Tibial artery (tissue), 4 donors: ENCODE results near the gene PDZRN4.

Source experiments
- DNase-seq, 2 donors: peaks; one replicate each; pipeline ENCODE4 v3.0.0-alpha.2; 2019
- H3K27ac ChIP-seq, 2 donors: fragments of 200-600 bp; sonication (generic) in 1 of 2; 1 replicate in 1 of 2; 2 replicates in 1 of 2; pipeline ENCODE4 v1.5.1; 2018 to 2019; ENCODE audit warnings: mild to moderate bottlenecking in 1 of 2
- H3K27me3 ChIP-seq, 2 donors: fragments of 200-600 bp; sonication (generic) in 1 of 2; one replicate each; pipeline versions ENCODE4 v1.5.1 to v1.6.0; 2016 to 2019
- H3K36me3 ChIP-seq, 3 donors: fragments of 200-600 bp; sonication (generic) in 2 of 3; one replicate each; pipeline ENCODE4 v1.5.1; 2016 to 2019; ENCODE audit warnings: mild to moderate bottlenecking in 2 of 3
- H3K4me1 ChIP-seq, 4 donors: fragments of 200-600 bp; sonication (generic) in 2 of 4; 1 replicate in 3 of 4; 2 replicates in 1 of 4; pipeline ENCODE4 v1.5.1; 2016 to 2019
- H3K4me3 ChIP-seq, 2 donors: fragments of 200-600 bp; sonication (generic) in 1 of 2; 1 replicate in 1 of 2; 2 replicates in 1 of 2; pipeline ENCODE4 v1.5.1; 2018 to 2019; ENCODE audit warnings: mild to moderate bottlenecking in 2 of 2
- H3K9me3 ChIP-seq, 3 donors: fragments of 200-600 bp; sonication (generic) in 1 of 3; one replicate each; pipeline ENCODE4 v1.5.1; 2016 to 2019
- CTCF ChIP-seq, 2 experiments: fragments of 200-600 bp in 1 of 2; fragments of 450-650 bp in 1 of 2; IDR thresholded peaks; one replicate each; pipeline ENCODE4 v1.5.1; 2017 to 2019; ENCODE audit warnings: antibody characterized with exemption in 2 of 2, mild to moderate bottlenecking in 1 of 2, moderate library complexity in 1 of 2
- intact Hi-C: fragments of 100-400 bp; cut with DNase I; formaldehyde crosslinking; loops from one replicate; pipeline ENCODE4 v1.15.0; 2023; ENCODE audit warnings: low total_unique reads

Gene PDZRN4

DNA sequence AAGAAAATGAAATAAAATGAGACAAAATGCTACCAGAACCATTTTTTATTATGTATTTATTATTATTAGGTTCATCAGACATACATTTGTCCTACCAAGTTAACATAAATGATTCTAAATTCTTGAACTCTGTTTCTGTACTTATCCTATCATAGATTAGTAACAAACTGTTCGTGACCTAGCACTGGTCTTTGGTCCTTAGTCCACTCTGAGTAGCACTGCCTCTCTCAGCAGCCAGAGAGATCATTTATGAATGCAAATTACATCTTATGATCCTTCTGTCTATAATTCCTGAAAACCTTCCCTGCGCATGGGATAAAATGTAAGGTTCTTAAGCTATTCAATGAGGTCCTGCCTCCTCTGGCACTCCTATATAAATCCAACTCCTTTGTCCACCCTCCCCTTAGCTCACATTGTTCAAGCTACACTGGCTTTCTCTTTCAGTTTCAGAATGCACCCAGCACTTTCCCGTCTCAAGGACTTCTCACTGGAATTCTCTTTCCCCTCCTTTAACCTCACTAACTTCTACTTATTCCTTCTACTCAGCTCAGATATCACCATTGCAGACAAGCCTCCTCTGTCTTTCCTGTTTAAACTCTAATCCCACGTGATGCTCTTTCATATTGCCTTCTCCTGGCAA, 17.1 kb downstream of the PDZRN4 start:
- DNase-seq: no peak
- peaks cover 0 to 33% (median 2%) of the 10 kb centered on the region in 4 donors for H3K4me1 ChIP-seq

DNA sequence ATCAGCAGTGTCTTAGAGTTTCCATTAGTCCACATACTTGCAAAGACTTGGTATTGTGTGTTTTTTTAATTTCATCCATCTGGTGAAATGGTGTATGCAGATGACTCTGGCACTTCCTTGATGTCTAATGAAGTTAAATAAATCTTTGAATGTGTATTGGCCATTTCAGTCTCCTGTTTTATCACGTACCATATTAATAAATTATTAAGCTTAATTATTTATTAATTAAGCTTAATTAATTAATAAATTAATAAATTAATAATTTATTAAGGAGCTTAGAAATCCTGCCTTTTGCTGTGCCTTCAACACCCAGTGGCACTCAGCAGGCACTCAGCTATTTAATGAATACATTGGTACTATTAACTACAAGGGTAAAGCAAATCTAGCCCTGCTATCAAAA, 18.2 kb downstream of the PDZRN4 start:
- no peak for TF ChIP-seq CTCF (IDR thresholded peaks at IDR 0.05)
- Histone ChIP-seq H3K27ac (peak overlapping the region; percentile 56 to 67), H3K36me3 (no peaks in the 10 kb centered on the region), H3K9me3 (no peaks in the 10 kb centered on the region), H3K27me3 (no peaks in the 10 kb centered on the region), H3K4me1 (peaks cover 0 to 34% (median 2%) of the 10 kb centered on the region in 4 donors), H3K4me3 (no peak overlapping the region)
- intact Hi-C loops: no loop called here
- DNase-seq: no peak

More for the DNA sequence above, 17.1 kb downstream of the PDZRN4 start:
- peak overlapping the region; percentile 56 to 67 for H3K27ac ChIP-seq
- TF ChIP-seq CTCF (IDR thresholded peaks at IDR 0.05): no peak
- H3K4me3 ChIP-seq: peak overlapping the region; percentile 29 to 45
- no peaks in the 10 kb centered on the region for H3K9me3 ChIP-seq
- H3K36me3 ChIP-seq: no peaks in the 10 kb centered on the region
- intact Hi-C loops: no loop called here
- H3K27me3 ChIP-seq: no peaks in the 10 kb centered on the region

GRCh38 chr12:41211448-41211847, 23.3 kb downstream of the PDZRN4 start:
- TF ChIP-seq CTCF (IDR thresholded peaks at IDR 0.05): no peak
- Histone ChIP-seq H3K27ac (peak overlapping the region in 1 of 2 donors; percentile 73), H3K9me3 (no peaks in the 10 kb centered on the region), H3K4me1 (peaks cover 0 to 56% (median 3%) of the 10 kb centered on the region in 4 donors), H3K4me3 (no peak overlapping the region), H3K27me3 (no peaks in the 10 kb centered on the region), H3K36me3 (no peaks in the 10 kb centered on the region)
- intact Hi-C loops: no loop called here
- DNase-seq: no peak

GRCh38 chr12:41212625-41213024, 24.5 kb downstream of the PDZRN4 start:
- Histone ChIP-seq H3K27me3 (no peaks in the 10 kb centered on the region), H3K36me3 (no peaks in the 10 kb centered on the region), H3K27ac (peak overlapping the region; percentile 55 to 73), H3K9me3 (no peaks in the 10 kb centered on the region), H3K4me1 (peaks cover 0 to 57% (median 7%) of the 10 kb centered on the region in 4 donors), H3K4me3 (peak overlapping the region; percentile 25 to 30)
- no peak for TF ChIP-seq CTCF (IDR thresholded peaks at IDR 0.05)
- intact Hi-C loops: no loop called here
- DNase-seq: no peak

DNA sequence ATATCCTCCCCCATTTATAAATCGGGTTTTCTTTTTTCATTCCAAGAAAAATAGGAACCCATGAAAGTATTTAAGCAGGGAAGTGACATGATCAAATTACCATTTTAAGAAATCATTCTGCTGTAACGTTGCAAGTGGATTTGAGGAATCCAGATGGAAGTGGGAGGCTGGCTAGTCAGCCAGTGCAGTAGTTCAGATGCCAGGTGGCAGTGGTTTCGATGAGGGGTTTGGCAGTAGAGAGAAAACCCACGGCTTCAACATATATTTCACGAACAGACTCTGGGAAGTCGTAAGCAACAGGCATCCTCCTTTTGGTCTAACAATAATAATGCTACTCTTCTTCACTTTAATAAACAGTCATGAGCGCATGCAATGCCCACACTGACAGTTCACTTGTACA, 25.0 kb downstream of the PDZRN4 start:
- H3K4me3 ChIP-seq: peak overlapping the region; percentile 25 to 30
- H3K4me1 ChIP-seq: peaks cover 0 to 57% (median 6%) of the 10 kb centered on the region in 4 donors
- H3K9me3 ChIP-seq: no peaks in the 10 kb centered on the region
- peak overlapping the region; percentile 55 to 73 for H3K27ac ChIP-seq
- no peaks in the 10 kb centered on the region for H3K36me3 ChIP-seq
- intact Hi-C loops: no loop called here
- no peaks in the 10 kb centered on the region for H3K27me3 ChIP-seq
- no peak for DNase-seq
- TF ChIP-seq CTCF (IDR thresholded peaks at IDR 0.05): no peak
